SW 1271 (cell line): ENCODE results near the gene GTF2H3.
A peak's percentile ranks its signal among the peaks of the same experiment; 100 is the strongest.

Experiments
- DNase-seq, 2 experiments: peaks; one replicate each; lab custom pipeline; 2025; lab: John Stamatoyannopoulos, UW

Gene GTF2H3

GRCh38 chr12:123645380-123645779 lies 11.8 kb downstream of the GTF2H3 start:
- DNase-seq: no peak

- no peak for DNase-seq
Measured at GRCh38 chr12:123645878-123646277, 12.2 kb downstream of the GTF2H3 start.

GRCh38 chr12:123648401-123648800 lies 14.8 kb downstream of the GTF2H3 start:
- DNase-seq: no peak

GRCh38 chr12:123654129-123654701 lies 20.6 kb downstream of the GTF2H3 start:
- DNase-seq: no peak

GRCh38 chr12:123655420-123655819 lies 21.8 kb downstream of the GTF2H3 start:
- DNase-seq: no peak

- DNase-seq: no peak
Measured at GRCh38 chr12:123656392-123656791, 22.8 kb downstream of the GTF2H3 start.

- no peak for DNase-seq
Measured at GRCh38 chr12:123657211-123657610, 23.6 kb downstream of the GTF2H3 start.

- peak in 1 of 2 experiments; percentile 35 for DNase-seq
Measured at GRCh38 chr12:123659996-123660727, 26.5 kb downstream of the GTF2H3 start.

GRCh38 chr12:123667771-123668170 lies 34.1 kb downstream of the GTF2H3 start:
- no peak for DNase-seq

- DNase-seq: peak; percentile 81 to 91
Measured at GRCh38 chr12:123670882-123671728, 37.5 kb downstream of the GTF2H3 start, which contains the start of gene TCTN2. Gene TCTN2 (plus strand): TSS chr12:123671113. CDS start chr12:123671241, 128 bp downstream.

- no peak for DNase-seq
Measured at GRCh38 chr12:123671876-123672275, 38.2 kb downstream of the GTF2H3 start.

- no peak for DNase-seq
Measured at GRCh38 chr12:123675436-123675835, 41.8 kb downstream of the GTF2H3 start.

- DNase-seq: no peak
Measured at GRCh38 chr12:123676616-123677320, 43.1 kb downstream of the GTF2H3 start.

GRCh38 chr12:123678981-123679380 lies 45.4 kb downstream of the GTF2H3 start:
- DNase-seq: no peak

- no peak for DNase-seq
Measured at GRCh38 chr12:123681605-123682004, 48.0 kb downstream of the GTF2H3 start.

GRCh38 chr12:123683964-123684363 lies 50.3 kb downstream of the GTF2H3 start:
- no peak for DNase-seq

GRCh38 chr12:123686636-123687190 lies 53.1 kb downstream of the GTF2H3 start:
- no peak for DNase-seq

GRCh38 chr12:123690191-123690840 lies 56.7 kb downstream of the GTF2H3 start:
- no peak for DNase-seq

GRCh38 chr12:123696207-123696606 lies 62.6 kb downstream of the GTF2H3 start:
- DNase-seq: no peak

GRCh38 chr12:123696646-123697045 lies 63.0 kb downstream of the GTF2H3 start:
- no peak for DNase-seq

- no peak for DNase-seq
Measured at GRCh38 chr12:123705935-123706334, 72.3 kb downstream of the GTF2H3 start.
